ENCODE results near the gene ZNF618.

- TF ChIP-seq EZH2 (IDR thresholded peaks at IDR 0.05; ENCODE audit: borderline replicate concordance, low read depth, low read length, poor library complexity, severe bottlenecking): no peak
- no peak for TF ChIP-seq CTCF (conservative IDR thresholded peaks at IDR 0.05; ENCODE audit: low read depth, low read length)
These were observed 121.5 kb downstream of the ZNF618 start for GRCh38 chr9:113997610-113998009.

Data from A673 (cell line).